ENCODE results near the gene CD300LB.

GRCh38 chr17:74472890-74473289 lies 58.4 kb downstream of the CD300LB start:
- no peak for TF ChIP-seq POLR2A (IDR thresholded peaks at IDR 0.05; ENCODE audit: low read depth, low read length)
- TF ChIP-seq POLR2AphosphoS5 (IDR thresholded peaks at IDR 0.05; ENCODE audit: low read depth, low read length) = no peak
- TF ChIP-seq TAF1 (IDR thresholded peaks at IDR 0.05; ENCODE audit: borderline replicate concordance, low read depth, low read length) = no peak

All from GM12892 (cell line).